SK-N-MC (cell line): ENCODE data around the gene USH2A.

ENCODE experiments used
- DNase-seq: peaks from one replicate; pipeline ENCODE4 v3.0.0-alpha.2; 2011; ENCODE audit warnings: low read depth, low spot score
- H3K27ac ChIP-seq: fragments of 200-600 bp; sonication (generic); 2 replicates; pipeline ENCODE4 v1.5.1; 2016; ENCODE audit warnings: mixed run types
- H3K36me3 ChIP-seq: fragments of 200-600 bp; sonication (generic); 2 replicates; pipeline ENCODE4 v1.6.1; 2017; ENCODE audit warnings: antibody characterized with exemption, low read length, mixed read lengths; ENCODE audit not compliant: insufficient read depth
- H3K4me3 ChIP-seq: fragments of 200-600 bp; sonication (generic); 2 replicates; pipeline ENCODE4 v1.5.1; 2016
- H3K9ac ChIP-seq: fragments of 200-600 bp; sonication (generic); 2 replicates; pipeline ENCODE4 v1.8.0; 2017; ENCODE audit warnings: mixed run types, mixed read lengths; ENCODE audit not compliant: insufficient read length
- H3K9me3 ChIP-seq: fragments of 200-600 bp; sonication (generic); 2 replicates; pipeline ENCODE4 v1.6.1; 2017; ENCODE audit warnings: low read depth, mild to moderate bottlenecking, antibody characterized with exemption, low read length, moderate library complexity, mixed read lengths
- EZH2 ChIP-seq: fragments of 200-600 bp; sonication (generic); IDR thresholded peaks from one replicate; pipeline ENCODE4 v1.6.1; 2017; ENCODE audit warnings: antibody characterized with exemption
- FOXP2 ChIP-seq: optimal IDR thresholded peaks from 2 replicates; pipeline ENCODE3; 2011; ENCODE audit warnings: mild to moderate bottlenecking, moderate library complexity; ENCODE audit not compliant: insufficient read depth; ENCODE audit errors: extremely low read length, control extremely low read depth
- POLR2AphosphoS5 ChIP-seq: IDR thresholded peaks from 2 replicates; pipeline ENCODE4 v1.6.1; 2012; ENCODE audit warnings: mild to moderate bottlenecking, low read depth, low read length, borderline replicate concordance

Gene USH2A

DNA sequence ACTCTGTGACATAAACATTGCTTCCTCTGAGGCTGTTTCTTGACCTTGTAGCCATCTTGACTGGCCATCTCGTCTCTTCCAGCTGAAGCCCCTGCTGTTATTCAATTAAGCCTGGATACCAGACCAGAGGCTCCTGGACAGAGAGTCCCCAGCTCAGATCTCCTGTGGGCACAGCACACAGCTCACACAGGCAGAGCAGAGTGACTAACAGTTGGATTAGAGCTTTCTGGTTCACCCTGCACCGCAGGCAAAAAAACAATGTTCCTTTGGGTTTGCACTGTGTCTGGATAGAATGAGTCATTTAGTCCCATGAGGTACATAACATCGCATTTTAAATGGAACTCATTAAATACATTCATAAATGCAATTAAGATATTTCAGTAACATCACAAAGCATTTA, 33.4 kb upstream of the USH2A start:
- H3K4me3 ChIP-seq = no peak overlapping the region
- no peak overlapping the region for H3K9ac ChIP-seq
- no peak for DNase-seq
- no peak overlapping the region for H3K27ac ChIP-seq
- no peaks in the 10 kb centered on the region for H3K9me3 ChIP-seq
- TF ChIP-seq POLR2AphosphoS5 (no peak), EZH2 (no peak), FOXP2 (no peak)
- H3K36me3 ChIP-seq = no peaks in the 10 kb centered on the region

GRCh38 chr1:216453777-216454176, 30.5 kb upstream of the USH2A start:
- H3K9me3 ChIP-seq = no peaks in the 10 kb centered on the region
- no peak for DNase-seq
- no peak overlapping the region for H3K27ac ChIP-seq
- no peak overlapping the region for H3K4me3 ChIP-seq
- TF ChIP-seq EZH2 (no peak), POLR2AphosphoS5 (no peak), FOXP2 (no peak)
- H3K9ac ChIP-seq = no peak overlapping the region
- no peaks in the 10 kb centered on the region for H3K36me3 ChIP-seq

DNA sequence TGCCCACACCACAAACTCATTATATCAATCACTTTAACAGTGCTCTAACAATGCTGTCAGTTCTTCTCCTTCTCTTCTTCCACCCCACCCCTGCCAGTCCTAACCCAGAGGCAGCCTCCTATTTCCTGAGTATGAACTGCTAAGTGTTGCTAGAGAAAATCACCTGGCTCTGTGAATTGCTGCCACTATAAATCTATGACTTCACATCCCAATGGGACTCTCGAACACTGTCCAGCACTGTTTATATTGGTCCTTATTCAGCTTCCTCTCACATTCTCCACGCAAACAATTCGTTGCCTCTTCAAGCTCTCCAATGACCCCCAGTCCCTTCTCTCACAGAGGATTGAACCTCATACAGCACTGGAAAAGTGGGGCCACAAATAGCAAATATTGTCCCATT, 27.0 kb upstream of the USH2A start:
- no peak for DNase-seq
- Histone ChIP-seq H3K27ac (no peak overlapping the region), H3K36me3 (no peaks in the 10 kb centered on the region), H3K9ac (no peak overlapping the region), H3K9me3 (no peaks in the 10 kb centered on the region), H3K4me3 (no peak overlapping the region)
- TF ChIP-seq POLR2AphosphoS5 (no peak), FOXP2 (no peak), EZH2 (no peak)

GRCh38 chr1:216448011-216448510, 24.8 kb upstream of the USH2A start:
- H3K36me3 ChIP-seq = no peaks in the 10 kb centered on the region
- H3K9ac ChIP-seq = no peak overlapping the region
- no peak for DNase-seq
- TF ChIP-seq POLR2AphosphoS5 = no peak
- no peak for TF ChIP-seq FOXP2
- no peak for TF ChIP-seq EZH2
- H3K4me3 ChIP-seq = no peak overlapping the region
- no peak overlapping the region for H3K27ac ChIP-seq
- H3K9me3 ChIP-seq = no peaks in the 10 kb centered on the region

DNA sequence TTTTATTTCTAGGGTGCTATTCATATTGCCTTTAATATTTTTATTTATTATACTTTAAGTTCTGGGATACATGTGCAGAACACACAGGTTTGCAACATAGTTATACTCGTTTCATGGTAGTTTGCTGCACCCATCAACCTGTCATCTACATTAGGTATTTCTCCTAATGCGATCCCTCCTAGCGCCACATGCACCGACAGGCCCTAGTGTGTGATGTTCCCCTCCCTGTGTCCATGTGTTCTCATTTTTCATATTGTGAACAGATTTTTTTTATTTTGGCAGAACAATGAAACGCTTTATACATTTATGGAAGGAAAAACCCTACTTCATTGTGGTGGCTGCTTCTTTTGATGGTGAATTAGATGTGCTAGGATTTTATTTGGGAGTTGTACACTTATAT, 14.4 kb upstream of the USH2A start:
- Histone ChIP-seq H3K9me3 (no peaks in the 10 kb centered on the region), H3K36me3 (no peaks in the 10 kb centered on the region), H3K27ac (no peak overlapping the region), H3K4me3 (no peak overlapping the region), H3K9ac (no peak overlapping the region)
- DNase-seq = no peak
- no peak for TF ChIP-seq FOXP2
- TF ChIP-seq EZH2 = no peak
- TF ChIP-seq POLR2AphosphoS5 = no peak

DNA sequence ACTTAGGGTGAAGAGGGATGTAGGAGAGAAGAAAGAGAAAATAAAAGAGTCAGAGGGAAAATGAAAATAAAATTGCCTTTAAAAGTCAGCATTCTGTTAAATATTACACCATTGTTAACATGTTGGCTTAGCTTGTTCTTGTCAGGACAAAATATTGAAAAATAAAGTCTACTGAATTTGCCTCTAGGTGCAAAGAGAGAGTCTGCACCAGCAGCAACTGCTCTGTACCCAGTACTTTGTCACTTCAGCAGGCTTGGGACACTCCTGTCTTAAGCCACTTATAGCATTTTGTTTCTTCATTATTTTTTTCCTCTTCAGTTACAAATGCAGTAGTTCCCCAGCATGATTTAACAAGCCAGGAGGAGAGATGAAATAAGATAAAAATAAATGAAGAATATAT, 11.0 kb upstream of the USH2A start:
- TF ChIP-seq EZH2 = no peak
- TF ChIP-seq FOXP2 = no peak
- TF ChIP-seq POLR2AphosphoS5 = no peak
- Histone ChIP-seq H3K9me3 (no peaks in the 10 kb centered on the region), H3K27ac (no peak overlapping the region), H3K4me3 (no peak overlapping the region), H3K9ac (no peak overlapping the region), H3K36me3 (no peaks in the 10 kb centered on the region)
- no peak for DNase-seq

DNA sequence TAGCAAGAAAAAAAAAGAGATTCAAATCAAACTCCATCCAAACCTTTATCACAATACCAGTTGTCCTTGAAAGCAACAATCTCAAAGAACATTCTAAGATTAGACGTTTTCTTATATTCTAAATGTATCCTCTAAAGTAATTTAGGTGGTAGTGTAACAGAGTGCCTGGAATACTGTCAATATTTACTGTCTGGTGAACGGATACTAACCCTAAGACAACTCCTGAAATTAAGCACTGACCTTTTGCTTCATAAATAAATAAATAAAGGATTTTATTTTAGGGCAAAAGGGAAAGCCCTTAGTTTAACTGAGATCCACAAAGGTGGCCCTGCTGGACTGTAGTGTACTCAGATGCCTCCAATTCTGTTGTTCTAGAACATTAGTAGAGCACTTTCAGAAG, 9.9 kb upstream of the USH2A start:
- H3K36me3 ChIP-seq = no peaks in the 10 kb centered on the region
- DNase-seq = no peak
- TF ChIP-seq EZH2 = no peak
- no peak for TF ChIP-seq POLR2AphosphoS5
- no peak for TF ChIP-seq FOXP2
- no peak overlapping the region for H3K27ac ChIP-seq
- no peak overlapping the region for H3K9ac ChIP-seq
- H3K9me3 ChIP-seq = no peaks in the 10 kb centered on the region
- H3K4me3 ChIP-seq = no peak overlapping the region

DNA sequence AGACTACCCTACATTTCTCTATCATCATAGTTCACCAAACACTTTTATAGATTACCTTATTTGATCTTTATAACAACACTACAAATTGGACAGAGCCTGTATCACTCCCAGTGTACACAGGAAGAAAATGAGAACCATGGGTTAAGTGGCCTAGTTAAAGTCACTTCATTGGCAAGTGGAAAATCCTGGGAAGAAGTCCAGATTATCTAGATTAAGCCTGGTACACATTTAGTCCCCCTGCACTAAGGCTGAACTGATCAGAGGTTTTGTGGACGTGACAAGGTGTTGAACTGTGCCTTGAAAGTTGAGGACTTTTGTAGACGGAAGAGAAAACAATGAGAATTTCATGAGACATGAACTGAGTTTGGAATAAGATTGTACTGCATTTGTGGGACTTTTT, 7.5 kb upstream of the USH2A start:
- Histone ChIP-seq H3K27ac (no peak overlapping the region), H3K9me3 (no peaks in the 10 kb centered on the region), H3K9ac (no peak overlapping the region), H3K4me3 (no peak overlapping the region), H3K36me3 (no peaks in the 10 kb centered on the region)
- TF ChIP-seq POLR2AphosphoS5 (no peak), FOXP2 (no peak), EZH2 (no peak)
- no peak for DNase-seq

- Histone ChIP-seq H3K9ac (no peak overlapping the region), H3K27ac (no peak overlapping the region), H3K36me3 (no peaks in the 10 kb centered on the region), H3K9me3 (no peaks in the 10 kb centered on the region), H3K4me3 (no peak overlapping the region)
- TF ChIP-seq POLR2AphosphoS5 (no peak), EZH2 (no peak), FOXP2 (no peak)
- no peak for DNase-seq
These were observed 2.3 kb upstream of the USH2A start for GRCh38 chr1:216425577-216425976.

DNA sequence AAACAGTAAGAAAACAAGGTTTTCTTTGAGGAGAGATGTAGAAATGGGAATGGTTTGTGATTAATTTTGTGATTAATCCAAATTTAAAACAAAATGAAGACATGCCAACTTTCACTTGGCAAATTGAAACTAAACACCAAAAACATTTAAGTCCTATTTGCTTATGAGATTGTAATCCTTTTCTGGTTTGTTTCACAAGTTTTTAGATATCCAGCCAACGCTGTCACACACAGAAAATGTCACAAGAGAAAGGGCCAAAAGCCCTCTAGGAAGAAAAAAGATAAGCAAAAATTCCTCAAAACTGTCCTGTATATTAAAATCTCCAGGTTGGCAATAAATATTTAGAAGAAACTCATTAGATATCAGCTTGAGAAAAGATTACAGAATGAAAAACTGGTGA, 2.5 kb downstream of the USH2A start:
- no peak for TF ChIP-seq FOXP2
- TF ChIP-seq POLR2AphosphoS5 = no peak
- no peak for TF ChIP-seq EZH2
- no peak for DNase-seq
- Histone ChIP-seq H3K4me3 (no peak overlapping the region), H3K36me3 (no peaks in the 10 kb centered on the region), H3K9ac (no peak overlapping the region), H3K9me3 (no peaks in the 10 kb centered on the region), H3K27ac (no peak overlapping the region)
